Measurements from ENCODE around the gene CAVIN1. TPM values are rescaled to one million over a fixed set of nuclear protein-coding genes. Genes with fewer than 3 reads are reported as not detected.
"Not testable (repeated sequence)": the region's sequence is repeated elsewhere in the genome, so short reads cannot be mapped to it uniquely, and the experiment has no call there.

CAVIN1 gene
- total RNA-seq, 5 donors from 2014 or later (not counting 1 experiment from before 2014, with no cell fraction given), result 0.83 to 2.3 (median 2.1) TPM

- Histone ChIP-seq H3K27me3 (replicated peaks in 1 of 2; ENCODE audit: control insufficient read depth in 2 of 2, extremely low read depth in 1 of 2, insufficient read depth in 2 of 2, low read length in 1 of 2) (peaks cover 0 to 28% of the 10 kb centered on the region in 2 experiments), H3K4me1 (ENCODE audit: control insufficient read depth in 1 of 2, extremely low read depth in 1 of 2, insufficient read depth in 2 of 2, low read length in 2 of 2) (peaks cover 11 to 38% of the 10 kb centered on the region in 2 experiments)
- H3K4me3 ChIP-seq (ENCODE audit: control insufficient read depth in 1 of 2, extremely low read depth in 1 of 2, low read length in 1 of 2); H3K27ac ChIP-seq (ENCODE audit: low read length); H3K9me3 Mint-ChIP-seq; DNase-seq; H3K36me3 ChIP-seq (ENCODE audit: control insufficient read depth in 2 of 2, extremely low read depth in 1 of 2, insufficient read depth in 1 of 2, low read length in 1 of 2); H3K9me3 ChIP-seq; POLR2A ChIA-PET; H3K36me3 Mint-ChIP-seq; H3K4me3 Mint-ChIP-seq; ATAC-seq (replicated peaks in 1 of 4); H3K27ac Mint-ChIP-seq: not testable (repeated sequence)
- peaks cover 27 to 35% (median 33%) of the 10 kb centered on the region in 3 donors for H3K4me1 Mint-ChIP-seq
- H3K27me3 Mint-ChIP-seq, result peaks cover 6 to 21% of the 10 kb centered on the region in 2 donors
- CTCF ChIA-PET, result interaction anchor here in 1 of 2 donors (0.6 kb wide), 1 partner anchor 8 kb away, joined by 7 read pairs; no protein-coding TSS in a partner anchor
- no CpG with 5 or more reads among the region's 5 CpGs for WGBS (ENCODE audit: insufficient coverage)
Measured at GRCh38 chr17:42417981-42418380, 5.1 kb downstream of the CAVIN1 start.

- ChIA-PET POLR2A (no interaction called here), CTCF (interaction anchor here (0.6 to 1.3 kb wide), 7 partner anchors 9 to 193 kb away, joined by 3 to 5 read pairs (median 4); no protein-coding TSS in a partner anchor)
- H3K36me3 Mint-ChIP-seq, result no peaks in the 10 kb centered on the region
- ATAC-seq (replicated peaks in 1 of 4) (peak; percentile 85 to 97 (median 95)), DNase-seq (peak in 31 of 35 experiments; percentile 19 to 65 (median 46))
- Histone ChIP-seq H3K9me3 (no peaks in the 10 kb centered on the region), H3K4me1 (ENCODE audit: control insufficient read depth in 1 of 2, extremely low read depth in 1 of 2, insufficient read depth in 2 of 2, low read length in 2 of 2) (peaks cover 8 to 18% of the 10 kb centered on the region in 2 experiments), H3K36me3 (ENCODE audit: control insufficient read depth in 2 of 2, extremely low read depth in 1 of 2, insufficient read depth in 1 of 2, low read length in 1 of 2) (no peaks in the 10 kb centered on the region), H3K27ac (ENCODE audit: low read length) (no peak overlapping the region), H3K27me3 (replicated peaks in 1 of 2; ENCODE audit: control insufficient read depth in 2 of 2, extremely low read depth in 1 of 2, insufficient read depth in 2 of 2, low read length in 1 of 2) (peaks cover 0 to 6% of the 10 kb centered on the region in 2 experiments), H3K4me3 (ENCODE audit: control insufficient read depth in 1 of 2, extremely low read depth in 1 of 2, low read length in 1 of 2) (peak overlapping the region in 1 of 2 donors; percentile 74)
- H3K27ac Mint-ChIP-seq, result peak overlapping the region; percentile 83 to 90
- H3K4me3 Mint-ChIP-seq, result peak overlapping the region; percentile 42 to 73 (median 49)
- no peaks in the 10 kb centered on the region for H3K27me3 Mint-ChIP-seq
- peaks cover 17 to 24% (median 19%) of the 10 kb centered on the region in 3 donors for H3K4me1 Mint-ChIP-seq
- 11% methylated on average over 3 of the region's 7 CpGs for WGBS (ENCODE audit: insufficient coverage)
- H3K9me3 Mint-ChIP-seq, result no peaks in the 10 kb centered on the region
Measured at GRCh38 chr17:42414704-42415409, 8.2 kb downstream of the CAVIN1 start.

GRCh38 chr17:42413464-42414040, 9.5 kb downstream of the CAVIN1 start:
- no peak overlapping the region for H3K27ac Mint-ChIP-seq
- ChIA-PET POLR2A (interaction anchor here in 1 of 2 donors (0.5 kb wide), 1 partner anchor 127 kb away, joined by 6 read pairs; no protein-coding TSS in a partner anchor), CTCF (interaction anchor here (0.6 kb wide), 3 partner anchors 10 to 367 kb away, joined by 3 to 10 read pairs (median 4); no protein-coding TSS in a partner anchor)
- H3K4me3 Mint-ChIP-seq, result no peak overlapping the region
- Histone ChIP-seq H3K27ac (ENCODE audit: low read length) (no peak overlapping the region), H3K4me1 (ENCODE audit: control insufficient read depth in 1 of 2, extremely low read depth in 1 of 2, insufficient read depth in 2 of 2, low read length in 2 of 2) (peaks cover 8 to 18% of the 10 kb centered on the region in 2 experiments), H3K36me3 (ENCODE audit: control insufficient read depth in 2 of 2, extremely low read depth in 1 of 2, insufficient read depth in 1 of 2, low read length in 1 of 2) (no peaks in the 10 kb centered on the region), H3K27me3 (replicated peaks in 1 of 2; ENCODE audit: control insufficient read depth in 2 of 2, extremely low read depth in 1 of 2, insufficient read depth in 2 of 2, low read length in 1 of 2) (peaks cover 0 to 4% of the 10 kb centered on the region in 2 experiments), H3K4me3 (ENCODE audit: control insufficient read depth in 1 of 2, extremely low read depth in 1 of 2, low read length in 1 of 2) (no peak overlapping the region), H3K9me3 (no peaks in the 10 kb centered on the region)
- H3K9me3 Mint-ChIP-seq, result no peaks in the 10 kb centered on the region
- peaks cover 17 to 24% (median 19%) of the 10 kb centered on the region in 3 donors for H3K4me1 Mint-ChIP-seq
- H3K27me3 Mint-ChIP-seq, result no peaks in the 10 kb centered on the region
- ATAC-seq (replicated peaks in 1 of 4) (no peak), DNase-seq (no peak)
- no peaks in the 10 kb centered on the region for H3K36me3 Mint-ChIP-seq
- WGBS (ENCODE audit: insufficient coverage), result 100% methylated on average over 1 of the region's 3 CpGs

GRCh38 chr17:42411905-42412679, 11.0 kb downstream of the CAVIN1 start:
- POLR2A ChIA-PET, result no interaction called here
- peaks cover 10 to 23% of the 10 kb centered on the region in 2 experiments for H3K4me1 ChIP-seq (ENCODE audit: control insufficient read depth in 1 of 2, extremely low read depth in 1 of 2, insufficient read depth in 2 of 2, low read length in 2 of 2)
- WGBS (ENCODE audit: insufficient coverage), result 94% methylated on average over 8 of the region's 11 CpGs

GRCh38 chr17:42411361-42411760, 11.7 kb downstream of the CAVIN1 start:
- H3K4me1 Mint-ChIP-seq, result peaks cover 27 to 31% (median 28%) of the 10 kb centered on the region in 3 donors
- ATAC-seq (replicated peaks in 1 of 4) (no peak), DNase-seq (no peak)
- H3K36me3 ChIP-seq (ENCODE audit: control insufficient read depth in 2 of 2, extremely low read depth in 1 of 2, insufficient read depth in 1 of 2, low read length in 1 of 2), result no peaks in the 10 kb centered on the region
- CTCF ChIA-PET, result interaction anchor here in 1 of 2 donors (0.6 to 0.7 kb wide), 3 partner anchors 73 to 205 kb away, joined by 3 to 5 read pairs (median 4); no protein-coding TSS in a partner anchor
- no peak overlapping the region for H3K4me3 Mint-ChIP-seq
- no peaks in the 10 kb centered on the region for H3K36me3 Mint-ChIP-seq
- no peak overlapping the region for H3K27ac ChIP-seq (ENCODE audit: low read length)
- H3K9me3 ChIP-seq, result no peaks in the 10 kb centered on the region
- 81% methylated on average over 2 of the region's 4 CpGs for WGBS (ENCODE audit: insufficient coverage)
- no peak overlapping the region for H3K27ac Mint-ChIP-seq
- H3K4me1 ChIP-seq (ENCODE audit: control insufficient read depth in 1 of 2, extremely low read depth in 1 of 2, insufficient read depth in 2 of 2, low read length in 2 of 2), result peaks cover 15 to 25% of the 10 kb centered on the region in 2 experiments
- peaks cover 0 to 4% of the 10 kb centered on the region in 2 experiments for H3K27me3 ChIP-seq (replicated peaks in 1 of 2; ENCODE audit: control insufficient read depth in 2 of 2, extremely low read depth in 1 of 2, insufficient read depth in 2 of 2, low read length in 1 of 2)
- no peak overlapping the region for H3K4me3 ChIP-seq (ENCODE audit: control insufficient read depth in 1 of 2, extremely low read depth in 1 of 2, low read length in 1 of 2)
- POLR2A ChIA-PET, result interaction anchor here in 1 of 2 donors (0.6 kb wide), 1 partner anchor 260 kb away, joined by 3 read pairs; no protein-coding TSS in a partner anchor
- H3K9me3 Mint-ChIP-seq, result no peaks in the 10 kb centered on the region
- H3K27me3 Mint-ChIP-seq, result no peaks in the 10 kb centered on the region

More at GRCh38 chr17:42411905-42412679, 11.0 kb downstream of the CAVIN1 start:
- H3K27me3 Mint-ChIP-seq, result no peaks in the 10 kb centered on the region
- ATAC-seq (replicated peaks in 1 of 4) (no peak), DNase-seq (no peak)
- no peaks in the 10 kb centered on the region for H3K9me3 Mint-ChIP-seq
- peaks cover 0 to 4% of the 10 kb centered on the region in 2 experiments for H3K27me3 ChIP-seq (replicated peaks in 1 of 2; ENCODE audit: control insufficient read depth in 2 of 2, extremely low read depth in 1 of 2, insufficient read depth in 2 of 2, low read length in 1 of 2)
- no peak overlapping the region for H3K27ac ChIP-seq (ENCODE audit: low read length)
- peaks cover 23 to 31% (median 25%) of the 10 kb centered on the region in 3 donors for H3K4me1 Mint-ChIP-seq
- H3K36me3 ChIP-seq (ENCODE audit: control insufficient read depth in 2 of 2, extremely low read depth in 1 of 2, insufficient read depth in 1 of 2, low read length in 1 of 2), result no peaks in the 10 kb centered on the region
- H3K27ac Mint-ChIP-seq, result no peak overlapping the region
- CTCF ChIA-PET, result interaction anchor here (0.6 to 0.7 kb wide), 4 partner anchors 20 to 206 kb away, joined by 3 to 5 read pairs (median 4); no protein-coding TSS in a partner anchor
- H3K9me3 ChIP-seq, result no peaks in the 10 kb centered on the region
- H3K4me3 Mint-ChIP-seq, result no peak overlapping the region
- H3K4me3 ChIP-seq (ENCODE audit: control insufficient read depth in 1 of 2, extremely low read depth in 1 of 2, low read length in 1 of 2), result no peak overlapping the region
- no peaks in the 10 kb centered on the region for H3K36me3 Mint-ChIP-seq

GRCh38 chr17:42410319-42410685, 12.8 kb downstream of the CAVIN1 start:
- Histone ChIP-seq H3K27me3 (replicated peaks in 1 of 2; ENCODE audit: control insufficient read depth in 2 of 2, extremely low read depth in 1 of 2, insufficient read depth in 2 of 2, low read length in 1 of 2) (peaks cover 0 to 5% of the 10 kb centered on the region in 2 experiments), H3K4me3 (ENCODE audit: control insufficient read depth in 1 of 2, extremely low read depth in 1 of 2, low read length in 1 of 2) (no peak overlapping the region), H3K9me3 (no peaks in the 10 kb centered on the region), H3K27ac (ENCODE audit: low read length) (no peak overlapping the region), H3K36me3 (ENCODE audit: control insufficient read depth in 2 of 2, extremely low read depth in 1 of 2, insufficient read depth in 1 of 2, low read length in 1 of 2) (no peaks in the 10 kb centered on the region), H3K4me1 (ENCODE audit: control insufficient read depth in 1 of 2, extremely low read depth in 1 of 2, insufficient read depth in 2 of 2, low read length in 2 of 2) (peaks cover 16 to 27% of the 10 kb centered on the region in 2 experiments)
- H3K27me3 Mint-ChIP-seq, result no peaks in the 10 kb centered on the region
- DNase-seq, result no peak
- POLR2A ChIA-PET, result no interaction called here
- H3K36me3 Mint-ChIP-seq, result no peaks in the 10 kb centered on the region
- 87% methylated on average over 4 of the region's 5 CpGs for WGBS (ENCODE audit: insufficient coverage)
- no peaks in the 10 kb centered on the region for H3K9me3 Mint-ChIP-seq
- no peak for ATAC-seq (replicated peaks in 1 of 4)
- CTCF ChIA-PET, result no interaction called here
- no peak overlapping the region for H3K4me3 Mint-ChIP-seq
- peaks cover 20 to 26% (median 25%) of the 10 kb centered on the region in 3 donors for H3K4me1 Mint-ChIP-seq
- H3K27ac Mint-ChIP-seq, result no peak overlapping the region
